Naive thymus-derived CD4-positive, alpha-beta T cell (primary cell): Measurements from ENCODE around the gene MAP2K3. TPM values are rescaled to one million over a fixed set of nuclear protein-coding genes. Genes with fewer than 3 reads are reported as not detected.
"Not testable (repeated sequence)": the region's sequence is repeated elsewhere in the genome, so short reads cannot be mapped to it uniquely, and the experiment has no call there.

Source experiments
- ATAC-seq: fragments of 150-1000 bp; cut with Tn5 transposase; 2 replicates; pipeline ENCODE4 v1.10.0; 2021; ENCODE audit warnings: mild to moderate bottlenecking, moderate library complexity
- CTCF ChIA-PET: fragments of 350-600 bp; sonication (Branson Sonifier 250); formaldehyde crosslinking; loops from one replicate; lab custom pipeline; 2021; ENCODE audit warnings: antibody characterized with exemption; lab: Charles Lee
- POLR2A ChIA-PET: fragments of 350-600 bp; sonication (Branson Sonifier 250); formaldehyde crosslinking; loops from one replicate; lab custom pipeline; 2021; ENCODE audit warnings: antibody characterized with exemption, inconsistent platforms; lab: Charles Lee
- DNase-seq, 9 donors: peaks; one replicate each; pipeline versions ENCODE4 v3.0.0 to v3.0.0-alpha.2; 2020 to 2022; ENCODE audit warnings: mixed read lengths in 1 of 9
- H3K27ac ChIP-seq: one replicate; pipeline ENCODE4 v1.7.0; 2013; ENCODE audit warnings: mild to moderate bottlenecking, low read depth, low read length, moderate library complexity
- H3K27me3 ChIP-seq, 2 donors: one replicate each; pipeline ENCODE4 v1.7.0; 2013; ENCODE audit warnings: low read length in 2 of 2, mild to moderate bottlenecking in 2 of 2, moderate library complexity in 2 of 2; ENCODE audit not compliant: control insufficient read depth in 2 of 2, insufficient read depth in 2 of 2
- H3K36me3 ChIP-seq, 3 experiments: 1 replicate in 2 of 3; 2 replicates in 1 of 3; pipeline ENCODE4 v1.7.0; 2013; ENCODE audit warnings: low read length in 3 of 3, mild to moderate bottlenecking in 3 of 3, moderate library complexity in 1 of 3; ENCODE audit not compliant: insufficient read depth in 3 of 3, control insufficient read depth in 2 of 3
- H3K4me1 ChIP-seq, 2 donors: one replicate each; pipeline ENCODE4 v1.7.0; 2013; ENCODE audit warnings: low read length in 2 of 2, mild to moderate bottlenecking in 2 of 2, moderate library complexity in 1 of 2; ENCODE audit not compliant: control insufficient read depth in 2 of 2, insufficient read depth in 2 of 2
- H3K4me3 ChIP-seq: 2 replicates; pipeline ENCODE4 v1.7.0; 2013; ENCODE audit warnings: mild to moderate bottlenecking, low read length
- H3K9me3 ChIP-seq, 3 experiments: 1 replicate in 2 of 3; 2 replicates in 1 of 3; pipeline ENCODE4 v1.7.0; 2013; ENCODE audit warnings: low read length in 3 of 3; ENCODE audit not compliant: control insufficient read depth in 2 of 3
- H3K27ac Mint-ChIP-seq, 9 donors: one replicate each; pipeline ENCODE4 v1.8.0; 2020 to 2022; ENCODE audit warnings: mixed read lengths in 9 of 9, mild to moderate bottlenecking in 8 of 9, moderate library complexity in 5 of 9, inconsistent platforms in 2 of 9
- H3K27me3 Mint-ChIP-seq, 5 donors: one replicate each; pipeline ENCODE4 v1.8.0; 2021 to 2022; ENCODE audit warnings: mixed read lengths in 5 of 5, mild to moderate bottlenecking in 1 of 5
- H3K36me3 Mint-ChIP-seq, 5 donors: one replicate each; pipeline ENCODE4 v1.8.0; 2020 to 2022; ENCODE audit warnings: mixed read lengths in 5 of 5, mild to moderate bottlenecking in 3 of 5, inconsistent platforms in 1 of 5
- H3K4me1 Mint-ChIP-seq, 7 donors: one replicate each; pipeline ENCODE4 v1.8.0; 2020 to 2022; ENCODE audit warnings: mixed read lengths in 7 of 7, mild to moderate bottlenecking in 3 of 7, inconsistent platforms in 1 of 7
- H3K4me3 Mint-ChIP-seq, 10 donors: one replicate each; pipeline ENCODE4 v1.8.0; 2020 to 2022; ENCODE audit warnings: mild to moderate bottlenecking in 10 of 10, mixed read lengths in 10 of 10, moderate library complexity in 6 of 10, inconsistent platforms in 2 of 10
- H3K9me3 Mint-ChIP-seq, 11 donors: one replicate each; pipeline ENCODE4 v1.8.0; 2020 to 2022; ENCODE audit warnings: mixed read lengths in 11 of 11, mild to moderate bottlenecking in 4 of 11, inconsistent platforms in 1 of 11, moderate library complexity in 1 of 11
- intact Hi-C, 2 donors: fragments of 100-400 bp; cut with micrococcal nuclease; formaldehyde crosslinking; loops; one replicate each; pipeline ENCODE4 v1.15.1; 2023
- polyA plus RNA-seq, 2 donors: library from polyadenylated mRNA; unstranded; fragments of 300-500 nt; fragmentation: Illumina TruSeq; gene quantifications; one replicate each; pipeline ENCODE4 v1.2.3, GENCODE V29; 2021
- total RNA-seq, 6 experiments: library from RNA in 5 of 6; stranded (reverse) in 5 of 6; gene quantifications; 1 replicate in 5 of 6; 2 replicates in 1 of 6; pipeline ENCODE4 v1.2.3 and lab custom pipeline; 2021 to 2026

Gene MAP2K3
- total and polyA plus RNA-seq, 7 experiments from 2014 or later, result 37.5 to 127 (median 47.7) TPM

- ATAC-seq, H3K9me3 Mint-ChIP-seq, POLR2A ChIA-PET, H3K4me1 Mint-ChIP-seq, H3K27me3 Mint-ChIP-seq, H3K27me3 ChIP-seq, H3K9me3 ChIP-seq, intact Hi-C loops, H3K27ac ChIP-seq, DNase-seq, H3K4me3 Mint-ChIP-seq, H3K36me3 Mint-ChIP-seq, H3K27ac Mint-ChIP-seq, H3K4me1 ChIP-seq, H3K4me3 ChIP-seq, H3K36me3 ChIP-seq: not testable (repeated sequence)
- CTCF ChIA-PET, result interaction anchor here (0.6 kb wide), 1 partner anchor 9 kb away, joined by 6 read pairs; no protein-coding TSS in a partner anchor
Observed at GRCh38 chr17:21350495-21350894, 66.0 kb downstream of the MAP2K3 start.

- Histone ChIP-seq H3K9me3 (no peaks in the 10 kb centered on the region), H3K27ac (no peak overlapping the region), H3K4me1 (no peaks in the 10 kb centered on the region), H3K27me3 (no peaks in the 10 kb centered on the region), H3K4me3 (no peak overlapping the region), H3K36me3 (no peaks in the 10 kb centered on the region)
- DNase-seq (peak in 1 of 9 donors; percentile 2), ATAC-seq (no peak)
- ChIA-PET POLR2A (no interaction called here), CTCF (no interaction called here)
- no peak overlapping the region for H3K4me3 Mint-ChIP-seq
- intact Hi-C loops, result no loop called here
- H3K27me3 Mint-ChIP-seq, result no peaks in the 10 kb centered on the region
- peaks cover 0 to 3% (median 0%) of the 10 kb centered on the region in 7 donors for H3K4me1 Mint-ChIP-seq
- no peaks in the 10 kb centered on the region for H3K36me3 Mint-ChIP-seq
- peak overlapping the region in 1 of 9 donors; percentile 8 for H3K27ac Mint-ChIP-seq
- H3K9me3 Mint-ChIP-seq, result peaks cover 0 to 2% (median 0%) of the 10 kb centered on the region in 11 donors
Observed at GRCh38 chr17:21351366-21352065, 67.0 kb downstream of the MAP2K3 start.

GRCh38 chr17:21352221-21352980, 67.9 kb downstream of the MAP2K3 start:
- Mint-ChIP-seq H3K27me3 (no peaks in the 10 kb centered on the region), H3K9me3 (peaks cover 0 to 2% (median 0%) of the 10 kb centered on the region in 11 donors), H3K27ac (no peak overlapping the region), H3K4me3 (no peak overlapping the region), H3K4me1 (peaks cover 0 to 3% (median 0%) of the 10 kb centered on the region in 7 donors), H3K36me3 (no peaks in the 10 kb centered on the region)
- intact Hi-C loops, result no loop called here
- ChIA-PET CTCF (no interaction called here), POLR2A (no interaction called here)
- Histone ChIP-seq H3K27me3 (no peaks in the 10 kb centered on the region), H3K4me1 (no peaks in the 10 kb centered on the region), H3K9me3 (no peaks in the 10 kb centered on the region), H3K36me3 (no peaks in the 10 kb centered on the region), H3K4me3 (no peak overlapping the region), H3K27ac (no peak overlapping the region)
- no peak for DNase-seq
- ATAC-seq, result no peak

GRCh38 chr17:21352981-21353265, 68.4 kb downstream of the MAP2K3 start:
- H3K4me1 ChIP-seq, result no peaks in the 10 kb centered on the region
- H3K36me3 ChIP-seq, result no peaks in the 10 kb centered on the region
- H3K4me3 ChIP-seq, result no peak overlapping the region
- Mint-ChIP-seq H3K4me3 (no peak overlapping the region), H3K36me3 (no peaks in the 10 kb centered on the region), H3K27ac (no peak overlapping the region), H3K4me1 (peaks cover 0 to 3% (median 0%) of the 10 kb centered on the region in 7 donors), H3K9me3 (peaks cover 0 to 2% (median 0%) of the 10 kb centered on the region in 11 donors), H3K27me3 (no peaks in the 10 kb centered on the region)
- intact Hi-C loops, result no loop called here
- no peaks in the 10 kb centered on the region for H3K27me3 ChIP-seq
- no peak overlapping the region for H3K27ac ChIP-seq
- ChIA-PET POLR2A (no interaction called here), CTCF (no interaction called here)
- no peak for DNase-seq
- ATAC-seq, result no peak
- H3K9me3 ChIP-seq, result no peaks in the 10 kb centered on the region

DNA sequence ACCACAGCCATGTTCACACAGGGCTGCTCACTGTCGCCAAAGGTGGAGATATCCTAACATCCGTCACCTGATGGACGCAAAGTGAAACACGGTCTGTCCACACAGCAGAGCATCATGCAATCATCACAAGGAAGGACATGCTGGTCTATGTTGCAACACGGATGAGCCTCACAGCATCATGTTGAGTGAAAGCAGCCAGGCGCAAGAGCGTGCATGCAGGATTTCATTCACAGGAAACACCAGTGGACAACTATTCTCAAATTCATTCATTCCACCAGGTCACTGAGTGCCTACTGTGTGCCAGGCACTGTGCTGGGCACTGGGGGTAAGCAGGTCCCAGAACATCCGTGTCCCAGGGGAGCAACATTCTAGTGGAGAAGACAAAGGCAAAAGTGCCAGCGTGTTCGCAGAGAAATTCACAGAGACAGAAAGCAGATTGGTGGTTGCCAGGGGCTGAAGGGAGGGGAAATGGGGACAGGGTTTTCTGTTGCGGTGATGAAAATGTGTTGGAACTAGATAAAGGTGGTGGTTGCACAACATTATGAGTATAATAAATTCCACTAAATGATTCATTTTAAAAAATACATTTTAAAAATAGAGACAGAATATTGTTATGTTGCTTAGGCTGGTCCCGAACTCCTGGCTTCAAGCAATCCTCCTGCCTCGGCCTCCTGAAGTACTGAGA, 69.0 kb downstream of the MAP2K3 start:
- DNase-seq (no peak), ATAC-seq (no peak)
- Mint-ChIP-seq H3K36me3 (no peaks in the 10 kb centered on the region), H3K4me1 (no peaks in the 10 kb centered on the region), H3K4me3 (no peak overlapping the region), H3K27ac (no peak overlapping the region), H3K27me3 (no peaks in the 10 kb centered on the region), H3K9me3 (peaks cover 0 to 2% (median 0%) of the 10 kb centered on the region in 11 donors)
- intact Hi-C loops, result no loop called here
- ChIA-PET CTCF (no interaction called here), POLR2A (no interaction called here)
- Histone ChIP-seq H3K27ac (no peak overlapping the region), H3K4me3 (no peak overlapping the region), H3K27me3 (no peaks in the 10 kb centered on the region), H3K36me3 (no peaks in the 10 kb centered on the region), H3K9me3 (no peaks in the 10 kb centered on the region), H3K4me1 (no peaks in the 10 kb centered on the region)

- no peaks in the 10 kb centered on the region for H3K4me1 ChIP-seq
- POLR2A ChIA-PET, result no interaction called here
- H3K27ac ChIP-seq, result no peak overlapping the region
- CTCF ChIA-PET, result no interaction called here
- no peak for ATAC-seq
- intact Hi-C loops, result no loop called here
- no peaks in the 10 kb centered on the region for H3K36me3 Mint-ChIP-seq
- H3K9me3 Mint-ChIP-seq, result peaks cover 0 to 2% (median 0%) of the 10 kb centered on the region in 11 donors
- no peaks in the 10 kb centered on the region for H3K36me3 ChIP-seq
- H3K27me3 Mint-ChIP-seq, result no peaks in the 10 kb centered on the region
- no peak overlapping the region for H3K4me3 Mint-ChIP-seq
- H3K27ac Mint-ChIP-seq, result peak overlapping the region in 2 of 9 donors; percentile 16 to 51
- no peaks in the 10 kb centered on the region for H3K9me3 ChIP-seq
- H3K4me3 ChIP-seq, result no peak overlapping the region
- no peak for DNase-seq
- H3K27me3 ChIP-seq, result no peaks in the 10 kb centered on the region
- no peaks in the 10 kb centered on the region for H3K4me1 Mint-ChIP-seq
Observed at GRCh38 chr17:21354796-21355385, 70.4 kb downstream of the MAP2K3 start.
